Erythroblast (primary cell): ENCODE measurements around the gene ADGRV1.

Experiments
- GATA1 ChIP-seq: IDR thresholded peaks from 2 replicates; pipeline ENCODE4 v1.6.1; 2011; ENCODE audit warnings: low read depth, mild to moderate bottlenecking, control low read depth, low read length, moderate library complexity
- POLR2A ChIP-seq: IDR thresholded peaks from 2 replicates; pipeline ENCODE4 v1.6.1; 2011; ENCODE audit warnings: mild to moderate bottlenecking, low read length

GRCh38 chr5:90759119-90759518 lies 200.5 kb downstream of the ADGRV1 start:
- TF ChIP-seq POLR2A (no peak), GATA1 (no peak)
